Central memory CD8-positive, alpha-beta T cell (primary cell): Measurements from ENCODE around the gene PLEKHO2.

Experiments used
- ATAC-seq: fragments of 150-1000 bp; cut with Tn5 transposase; replicated peaks from 2 replicates; pipeline ENCODE4 v1.10.0; 2022; ENCODE audit warnings: mild to moderate bottlenecking, moderate FRiP score, moderate number of reproducible peaks; ENCODE audit not compliant: poor library complexity, severe bottlenecking; ENCODE audit errors: extremely low read depth
- DNase-seq, 2 donors: peaks; one replicate each; pipeline ENCODE4 v3.0.0; 2021; ENCODE audit warnings: low spot score in 2 of 2
- H3K27ac Mint-ChIP-seq: one replicate; pipeline ENCODE4 v1.8.0; 2022; ENCODE audit warnings: low read depth, mild to moderate bottlenecking, moderate library complexity, mixed read lengths
- H3K27me3 Mint-ChIP-seq: one replicate; pipeline ENCODE4 v1.8.0; 2022; ENCODE audit warnings: mixed read lengths
- H3K36me3 Mint-ChIP-seq: one replicate; pipeline ENCODE4 v1.8.0; 2022; ENCODE audit warnings: mild to moderate bottlenecking, moderate library complexity, mixed read lengths; ENCODE audit not compliant: insufficient read depth
- H3K4me1 Mint-ChIP-seq: one replicate; pipeline ENCODE4 v1.8.0; 2022; ENCODE audit warnings: mixed read lengths
- H3K4me3 Mint-ChIP-seq: one replicate; pipeline ENCODE4 v1.8.0; 2022; ENCODE audit warnings: mild to moderate bottlenecking, moderate library complexity, mixed read lengths
- H3K9me3 Mint-ChIP-seq: one replicate; pipeline ENCODE4 v1.8.0; 2022; ENCODE audit warnings: mixed read lengths

PLEKHO2 gene

GRCh38 chr15:64892847-64893403 is 51.2 kb downstream of the PLEKHO2 start:
- Mint-ChIP-seq H3K27ac (peak overlapping the region; percentile 95), H3K9me3 (no peaks in the 10 kb centered on the region), H3K4me1 (peaks cover 62% of the 10 kb centered on the region), H3K4me3 (peak overlapping the region; percentile 84), H3K36me3 (peaks cover 17% of the 10 kb centered on the region), H3K27me3 (no peaks in the 10 kb centered on the region)
- DNase-seq (no peak), ATAC-seq (no peak)

GRCh38 chr15:64893481-64894394 is 52.0 kb downstream of the PLEKHO2 start:
- peaks cover 17% of the 10 kb centered on the region for H3K36me3 Mint-ChIP-seq
- H3K27me3 Mint-ChIP-seq: no peaks in the 10 kb centered on the region
- H3K4me1 Mint-ChIP-seq: peaks cover 66% of the 10 kb centered on the region
- H3K4me3 Mint-ChIP-seq: peak overlapping the region; percentile 84
- DNase-seq (peak; percentile 76 to 85), ATAC-seq (peak; percentile 62)
- H3K27ac Mint-ChIP-seq: peak overlapping the region; percentile 95
- no peaks in the 10 kb centered on the region for H3K9me3 Mint-ChIP-seq

DNA sequence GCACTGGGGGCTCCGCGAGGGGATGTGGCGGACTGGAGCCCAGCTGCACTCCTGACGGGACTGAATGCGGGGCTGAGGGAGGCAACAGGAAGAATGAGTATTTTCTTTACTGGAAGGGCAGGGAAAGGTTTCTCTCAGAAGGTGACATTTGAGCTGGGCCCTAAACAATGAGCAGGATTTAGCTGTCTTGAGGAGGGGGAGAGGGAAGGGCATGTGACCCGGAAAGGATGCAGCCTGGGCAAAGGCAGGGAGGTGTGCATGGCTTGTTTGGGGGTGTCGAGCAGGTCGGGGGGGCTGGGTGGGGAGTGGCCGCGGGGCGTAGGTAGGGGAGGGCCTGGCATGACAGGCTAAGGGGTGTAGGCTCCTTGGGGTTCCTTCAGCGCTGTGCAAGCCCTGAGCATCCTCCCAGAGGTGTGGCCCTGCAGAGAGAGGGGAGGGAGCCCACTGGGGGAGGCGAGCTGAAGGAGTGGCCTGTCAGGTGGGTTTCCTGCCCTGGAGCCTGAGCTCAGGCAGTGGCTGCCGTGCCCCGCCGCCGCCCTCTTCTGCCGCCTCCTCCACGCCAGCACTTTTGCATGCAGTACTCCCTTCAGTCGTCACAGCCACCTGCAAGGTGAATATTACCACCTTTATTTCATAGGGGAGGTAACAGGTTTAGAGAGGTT is 52.8 kb downstream of the PLEKHO2 start:
- DNase-seq (peak; percentile 66 to 86), ATAC-seq (peak; percentile 76)
- Mint-ChIP-seq H3K36me3 (peaks cover 17% of the 10 kb centered on the region), H3K4me3 (peak overlapping the region; percentile 84), H3K27me3 (no peaks in the 10 kb centered on the region), H3K27ac (peak overlapping the region; percentile 95), H3K9me3 (no peaks in the 10 kb centered on the region), H3K4me1 (peaks cover 66% of the 10 kb centered on the region)

DNA sequence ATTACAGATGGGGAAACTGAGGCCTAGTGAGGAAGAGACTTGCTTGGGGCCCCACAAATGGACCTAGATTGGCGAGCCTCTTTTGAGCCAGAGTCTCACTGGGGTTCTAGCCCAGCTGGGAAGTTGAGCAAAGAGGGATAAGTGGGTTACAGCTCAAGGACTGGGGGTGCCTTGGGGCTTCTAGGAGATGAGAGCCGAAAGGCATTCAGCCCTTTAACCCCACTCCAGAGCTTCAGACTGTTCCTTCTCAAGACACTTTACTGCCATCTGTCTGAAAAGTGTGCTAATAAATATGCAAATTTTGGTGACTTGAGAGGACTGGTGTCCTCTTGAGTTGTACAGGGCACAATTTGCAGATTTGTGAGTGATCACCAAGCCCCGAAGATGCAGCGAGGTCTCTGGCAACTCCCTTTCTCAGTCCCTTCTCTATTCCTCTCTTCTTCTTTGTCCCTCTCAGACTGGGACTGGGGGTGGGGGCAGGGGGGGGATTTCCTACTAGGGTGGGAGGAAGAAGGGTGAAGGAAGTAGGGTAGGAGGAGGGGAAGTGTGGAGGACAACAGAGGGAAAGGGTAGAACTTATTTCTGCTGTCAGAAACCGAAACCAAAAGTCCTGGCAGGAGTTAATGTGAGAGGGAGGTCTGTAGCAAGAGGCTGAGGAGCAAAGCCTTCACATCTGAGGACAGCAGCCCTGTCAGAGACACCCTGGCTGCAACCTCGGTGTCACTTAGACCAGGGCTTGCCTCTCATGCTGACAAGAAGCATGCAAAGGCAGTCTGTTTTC is 53.8 kb downstream of the PLEKHO2 start:
- DNase-seq (peak in 1 of 2 donors; percentile 23), ATAC-seq (peak; percentile 37)
- Mint-ChIP-seq H3K27ac (peak overlapping the region; percentile 95), H3K9me3 (peaks cover under 1% of the 10 kb centered on the region), H3K4me3 (peak overlapping the region; percentile 84), H3K4me1 (peaks cover 66% of the 10 kb centered on the region), H3K27me3 (no peaks in the 10 kb centered on the region), H3K36me3 (peaks cover 18% of the 10 kb centered on the region)

- DNase-seq: no peak
- H3K36me3 Mint-ChIP-seq: peaks cover 18% of the 10 kb centered on the region
- peak overlapping the region; percentile 55 for H3K27ac Mint-ChIP-seq
- peak overlapping the region; percentile 84 for H3K4me3 Mint-ChIP-seq
- ATAC-seq: no peak
- no peaks in the 10 kb centered on the region for H3K27me3 Mint-ChIP-seq
- peaks cover 60% of the 10 kb centered on the region for H3K4me1 Mint-ChIP-seq
- H3K9me3 Mint-ChIP-seq: peaks cover 6% of the 10 kb centered on the region
These were observed 54.8 kb downstream of the PLEKHO2 start for GRCh38 chr15:64896371-64897069.

DNA sequence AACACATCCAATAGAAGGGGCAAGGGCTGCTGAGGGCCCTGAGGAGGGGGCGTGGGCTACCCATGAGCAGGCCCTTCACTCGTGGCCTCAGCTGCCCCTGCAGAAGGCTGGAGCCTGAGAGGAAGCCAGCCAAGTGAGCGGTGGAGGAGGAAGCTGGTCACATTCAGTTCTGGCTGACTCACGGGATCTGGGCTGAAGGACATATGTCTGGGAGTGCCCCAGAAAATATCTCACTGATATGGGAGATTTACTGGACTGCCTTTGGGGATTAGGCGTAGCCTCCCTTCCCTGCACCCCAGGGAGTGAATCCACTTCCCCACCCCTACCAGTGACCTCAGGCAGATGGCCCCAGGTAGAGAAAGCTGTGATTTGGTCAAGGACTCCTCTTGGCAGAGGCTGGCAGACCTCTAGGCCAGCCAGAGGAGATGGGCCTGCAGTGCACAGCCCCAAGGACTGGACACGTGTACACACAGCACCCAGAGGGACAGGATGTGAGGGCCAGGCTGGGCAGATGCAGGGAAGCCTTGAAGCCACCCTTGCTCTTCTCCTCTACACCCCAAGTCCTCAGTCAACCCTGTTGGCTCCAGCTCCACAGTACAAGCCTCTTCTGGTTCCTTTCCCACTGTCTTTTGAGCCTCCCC is 55.8 kb downstream of the PLEKHO2 start:
- Mint-ChIP-seq H3K36me3 (peaks cover 13% of the 10 kb centered on the region), H3K4me1 (peaks cover 60% of the 10 kb centered on the region), H3K9me3 (peaks cover 6% of the 10 kb centered on the region), H3K4me3 (peak overlapping the region; percentile 1), H3K27me3 (no peaks in the 10 kb centered on the region), H3K27ac (peak overlapping the region; percentile 55)
- DNase-seq (no peak), ATAC-seq (no peak)

DNA sequence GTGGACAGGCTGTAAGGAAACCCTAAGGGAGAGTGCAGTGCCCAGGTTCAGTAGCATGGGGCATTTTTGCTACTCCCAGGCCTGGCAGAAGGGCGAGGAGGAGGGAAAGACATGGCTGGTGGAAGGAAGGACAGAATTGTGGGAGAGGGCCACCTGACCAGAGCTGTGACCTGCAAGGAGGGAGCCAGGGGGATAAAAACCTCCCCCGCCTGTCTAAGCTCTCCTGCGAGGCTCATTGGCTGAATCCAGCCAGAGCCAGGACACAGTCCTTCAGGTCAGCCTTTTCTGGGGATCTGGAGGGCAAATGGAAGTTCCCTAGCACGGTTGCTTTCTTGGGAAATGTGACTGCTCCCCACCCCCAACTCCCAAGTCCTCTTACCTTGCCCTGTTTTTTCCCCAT is 56.7 kb downstream of the PLEKHO2 start:
- Mint-ChIP-seq H3K9me3 (peaks cover 6% of the 10 kb centered on the region), H3K27me3 (no peaks in the 10 kb centered on the region), H3K4me3 (no peak overlapping the region), H3K27ac (peak overlapping the region; percentile 54), H3K4me1 (peaks cover 61% of the 10 kb centered on the region), H3K36me3 (peaks cover 11% of the 10 kb centered on the region)
- DNase-seq (no peak), ATAC-seq (no peak)

GRCh38 chr15:64901141-64901540 is 59.4 kb downstream of the PLEKHO2 start:
- no peak overlapping the region for H3K27ac Mint-ChIP-seq
- no peak for ATAC-seq
- H3K27me3 Mint-ChIP-seq: no peaks in the 10 kb centered on the region
- H3K4me1 Mint-ChIP-seq: peaks cover 57% of the 10 kb centered on the region
- H3K36me3 Mint-ChIP-seq: peaks cover 4% of the 10 kb centered on the region
- no peak for DNase-seq
- peaks cover 6% of the 10 kb centered on the region for H3K9me3 Mint-ChIP-seq
- no peak overlapping the region for H3K4me3 Mint-ChIP-seq

DNA sequence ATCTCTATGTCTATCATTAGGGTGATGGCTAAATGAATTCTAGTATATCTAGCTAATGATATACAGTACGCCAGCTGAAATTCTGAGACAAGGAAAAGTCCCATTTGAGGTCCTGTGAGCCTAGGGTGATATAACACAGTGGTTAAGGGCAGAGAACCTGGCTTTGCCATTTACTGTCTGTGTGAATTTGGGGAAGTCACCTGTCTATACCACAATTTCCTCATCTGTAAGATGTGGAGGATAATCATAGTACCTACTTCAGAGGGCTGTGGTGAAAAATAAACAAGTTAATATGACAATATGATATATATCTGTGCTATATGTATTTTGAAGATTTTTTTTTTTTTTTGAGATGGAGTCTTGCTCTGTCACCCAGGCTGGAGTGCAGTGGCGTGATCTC is 60.2 kb downstream of the PLEKHO2 start:
- Mint-ChIP-seq H3K4me1 (peaks cover 53% of the 10 kb centered on the region), H3K27me3 (no peaks in the 10 kb centered on the region), H3K4me3 (peak overlapping the region; percentile 20), H3K36me3 (peaks cover 4% of the 10 kb centered on the region), H3K27ac (no peak overlapping the region), H3K9me3 (peaks cover 6% of the 10 kb centered on the region)
- peak in 1 of 2 donors; percentile 35 for DNase-seq
- peak; percentile 95 for ATAC-seq

DNA sequence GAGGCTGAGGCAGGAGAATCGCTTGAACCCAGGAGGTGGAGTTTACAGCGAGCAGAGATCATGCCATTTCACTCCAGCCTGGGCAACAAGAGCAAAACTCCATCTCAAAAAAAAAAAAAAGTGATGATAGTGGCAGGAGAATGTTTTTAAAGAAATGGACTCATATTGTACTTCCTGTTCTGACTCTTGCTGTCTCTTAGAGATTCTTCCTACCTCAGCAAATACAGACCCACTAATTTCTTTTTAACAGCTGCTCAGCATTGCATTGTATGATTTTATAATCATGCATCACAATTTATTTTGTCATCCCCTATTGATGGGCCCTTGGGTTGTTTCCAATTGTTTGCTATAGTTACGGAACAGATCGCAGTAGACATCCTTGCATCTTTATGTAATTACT is 61.1 kb downstream of the PLEKHO2 start:
- Mint-ChIP-seq H3K4me1 (peaks cover 48% of the 10 kb centered on the region), H3K36me3 (peaks cover 4% of the 10 kb centered on the region), H3K27me3 (no peaks in the 10 kb centered on the region), H3K27ac (no peak overlapping the region), H3K9me3 (peaks cover 6% of the 10 kb centered on the region), H3K4me3 (no peak overlapping the region)
- DNase-seq: no peak
- no peak for ATAC-seq

- ATAC-seq: no peak
- H3K27ac Mint-ChIP-seq: no peak overlapping the region
- H3K27me3 Mint-ChIP-seq: no peaks in the 10 kb centered on the region
- H3K4me1 Mint-ChIP-seq: peaks cover 44% of the 10 kb centered on the region
- H3K4me3 Mint-ChIP-seq: no peak overlapping the region
- H3K9me3 Mint-ChIP-seq: peaks cover 6% of the 10 kb centered on the region
- DNase-seq: no peak
- peaks cover 4% of the 10 kb centered on the region for H3K36me3 Mint-ChIP-seq
These were observed 61.7 kb downstream of the PLEKHO2 start for GRCh38 chr15:64903326-64903950.
